MM.1S (cell line): ENCODE measurements around the gene NIPSNAP2.
A peak's percentile ranks its signal among the peaks of the same experiment; 100 is the strongest.

Source experiments
- DNase-seq: peaks from one replicate; pipeline ENCODE4 v3.0.0-alpha.2; 2015
- H2AFZ ChIP-seq: fragments of 300-600 bp; sonication (generic); 2 replicates; pipeline ENCODE4 v1.6.0; 2016; ENCODE audit warnings: antibody characterized with exemption, low read length
- H3F3A ChIP-seq: fragments of 300-600 bp; sonication (generic); 2 replicates; pipeline ENCODE4 v1.6.1; 2016; ENCODE audit warnings: mild to moderate bottlenecking, antibody characterized with exemption, low read length, moderate library complexity, mixed read lengths; ENCODE audit not compliant: insufficient read depth
- H3K27ac ChIP-seq: fragments of 300-600 bp; sonication (generic); 2 replicates; pipeline ENCODE4 v1.5.1; 2016; ENCODE audit warnings: mild to moderate bottlenecking, low read length
- H3K27me3 ChIP-seq: fragments of 300-600 bp; sonication (generic); replicated peaks from 2 replicates; pipeline ENCODE4 v1.6.0; 2016; ENCODE audit warnings: low read length; ENCODE audit not compliant: insufficient read depth
- H3K36me3 ChIP-seq: fragments of 300-600 bp; sonication (generic); replicated peaks from 2 replicates; pipeline ENCODE4 v1.6.1; 2016; ENCODE audit warnings: mild to moderate bottlenecking, low read length, mixed read lengths; ENCODE audit not compliant: insufficient read depth
- H3K4me1 ChIP-seq: fragments of 300-600 bp; sonication (generic); 2 replicates; pipeline ENCODE4 v1.6.1; 2016; ENCODE audit warnings: low read length, mixed read lengths
- H3K4me2 ChIP-seq: fragments of 300-600 bp; sonication (generic); 2 replicates; pipeline ENCODE4 v1.6.0; 2016; ENCODE audit warnings: low read depth, low read length
- H3K4me3 ChIP-seq: fragments of 300-600 bp; sonication (generic); 2 replicates; pipeline ENCODE4 v1.5.1; 2016; ENCODE audit warnings: low read length, mixed read lengths
- H3K79me2 ChIP-seq: fragments of 300-600 bp; sonication (generic); 2 replicates; pipeline ENCODE4 v1.6.1; 2016; ENCODE audit warnings: mixed run types, low read length, mixed read lengths
- H3K9ac ChIP-seq: fragments of 300-600 bp; sonication (generic); 2 replicates; pipeline ENCODE4 v1.6.1; 2016; ENCODE audit warnings: low read length, mixed read lengths
- H3K9me2 ChIP-seq: fragments of 300-600 bp; sonication (generic); replicated peaks from 2 replicates; pipeline ENCODE4 v1.6.1; 2016; ENCODE audit warnings: mild to moderate bottlenecking, low read length, mixed read lengths; ENCODE audit not compliant: insufficient read depth
- H3K9me3 ChIP-seq: fragments of 300-600 bp; sonication (generic); replicated peaks from 2 replicates; pipeline ENCODE4 v1.6.1; 2016; ENCODE audit warnings: mild to moderate bottlenecking, low read length, mixed read lengths; ENCODE audit not compliant: insufficient read depth
- H4K20me1 ChIP-seq: fragments of 300-600 bp; sonication (generic); 2 replicates; pipeline ENCODE4 v1.6.1; 2016; ENCODE audit warnings: mild to moderate bottlenecking, low read length, moderate library complexity, mixed read lengths; ENCODE audit not compliant: insufficient read depth
- CTCF ChIP-seq: fragments of 300-600 bp; sonication (generic); IDR thresholded peaks from 2 replicates; pipeline ENCODE4 v1.5.1; 2016; ENCODE audit warnings: antibody characterized with exemption, low read length, mixed read lengths
- EZH2 ChIP-seq: fragments of 300-600 bp; sonication (generic); optimal IDR thresholded peaks from 2 replicates; pipeline ENCODE3; 2017; ENCODE audit warnings: low read depth, mild to moderate bottlenecking, antibody characterized with exemption, low read length, mixed read lengths
- EZH2phosphoT487 ChIP-seq: fragments of 300-600 bp; sonication (generic); IDR thresholded peaks from 2 replicates; pipeline ENCODE4 v1.6.1; 2018; ENCODE audit warnings: antibody characterized with exemption, low read length

Gene NIPSNAP2

GRCh38 chr7:55962014-55962413 is 2.4 kb upstream of the NIPSNAP2 start:
- H3K27ac ChIP-seq, result no peak overlapping the region
- TF ChIP-seq CTCF (no peak), EZH2phosphoT487 (no peak), EZH2 (no peak)
- H3K9me3 ChIP-seq, result no peaks in the 10 kb centered on the region
- no peak overlapping the region for H3K4me2 ChIP-seq
- peaks cover 4% of the 10 kb centered on the region; the same call in 1 of the 2 replicates for H3K4me1 ChIP-seq
- H3K9ac ChIP-seq, result no peak overlapping the region
- H2AFZ ChIP-seq, result no peak overlapping the region
- H3K79me2 ChIP-seq, result peaks cover 3% of the 10 kb centered on the region; the same call in 1 of the 2 replicates
- no peaks in the 10 kb centered on the region for H3K27me3 ChIP-seq
- no peaks in the 10 kb centered on the region for H4K20me1 ChIP-seq
- H3F3A ChIP-seq, result no peaks in the 10 kb centered on the region; the same call in 1 of the 2 replicates
- H3K36me3 ChIP-seq, result no peaks in the 10 kb centered on the region
- no peak for DNase-seq
- H3K4me3 ChIP-seq, result no peak overlapping the region
- no peaks in the 10 kb centered on the region for H3K9me2 ChIP-seq

DNA sequence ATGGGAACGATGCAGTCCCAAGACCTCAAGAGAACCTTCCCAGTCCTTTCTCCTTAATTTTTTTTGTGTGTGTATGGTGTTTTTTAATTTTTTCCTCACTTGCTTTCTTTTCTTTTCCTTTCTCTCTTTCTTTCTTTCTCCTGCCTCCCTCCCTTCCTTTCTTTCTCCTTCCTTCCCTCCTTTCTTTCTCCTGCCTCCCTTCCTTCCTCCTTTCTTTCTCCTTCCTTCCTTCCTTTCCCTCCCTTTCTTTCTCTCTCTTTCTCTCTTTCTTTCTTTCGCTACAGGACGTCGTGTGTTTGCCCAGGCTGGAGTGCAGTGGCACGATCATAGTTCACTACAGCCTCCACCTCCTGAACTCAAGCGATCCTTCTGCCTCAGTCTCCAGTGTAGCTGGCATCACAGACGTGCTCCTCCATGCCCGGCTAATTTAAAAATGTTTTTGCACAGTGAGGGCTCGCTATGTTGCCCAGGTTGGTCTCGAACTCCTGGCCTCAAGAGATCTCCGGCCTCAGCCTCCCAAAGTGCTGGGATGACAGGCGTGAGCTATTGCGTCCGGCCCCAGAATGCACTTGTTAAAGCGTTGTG is 709 bp upstream of the NIPSNAP2 start:
- DNase-seq, result no peak
- Histone ChIP-seq H3K4me2 (peak overlapping the region; percentile 86), H3K4me1 (peaks cover 4% of the 10 kb centered on the region; the same call in 1 of the 2 replicates), H3K27me3 (no peaks in the 10 kb centered on the region), H3K9ac (peak overlapping the region; percentile 51; the same call in 1 of the 2 replicates), H3K27ac (no peak overlapping the region), H3K36me3 (no peaks in the 10 kb centered on the region), H3K79me2 (peaks cover 3% of the 10 kb centered on the region; the same call in 1 of the 2 replicates), H3K9me3 (no peaks in the 10 kb centered on the region), H3K4me3 (peak overlapping the region; percentile 50; the same call in 1 of the 2 replicates), H3K9me2 (no peaks in the 10 kb centered on the region), H2AFZ (peak overlapping the region; percentile 82), H4K20me1 (no peaks in the 10 kb centered on the region), H3F3A (no peaks in the 10 kb centered on the region; the same call in 1 of the 2 replicates)
- no peak for TF ChIP-seq EZH2
- no peak for TF ChIP-seq CTCF
- no peak for TF ChIP-seq EZH2phosphoT487

- H4K20me1 ChIP-seq, result no peaks in the 10 kb centered on the region
- peak overlapping the region; percentile 44; the same call in 1 of the 2 replicates for H3K27ac ChIP-seq
- peak overlapping the region; percentile 78 for H3K4me2 ChIP-seq
- H3F3A ChIP-seq, result no peaks in the 10 kb centered on the region; the same call in 1 of the 2 replicates
- peaks cover 4% of the 10 kb centered on the region; the same call in 1 of the 2 replicates for H3K4me1 ChIP-seq
- no peaks in the 10 kb centered on the region for H3K27me3 ChIP-seq
- peaks cover 3% of the 10 kb centered on the region; the same call in 1 of the 2 replicates for H3K79me2 ChIP-seq
- no peaks in the 10 kb centered on the region for H3K9me2 ChIP-seq
- TF ChIP-seq CTCF (no peak), EZH2phosphoT487 (no peak), EZH2 (no peak)
- peak; percentile 25 for DNase-seq
- H3K9me3 ChIP-seq, result no peaks in the 10 kb centered on the region
- H3K4me3 ChIP-seq, result peak overlapping the region; percentile 74
- no peaks in the 10 kb centered on the region for H3K36me3 ChIP-seq
- peak overlapping the region; percentile 80 for H3K9ac ChIP-seq
- H2AFZ ChIP-seq, result peak overlapping the region; percentile 79
These were observed 700 bp downstream of the NIPSNAP2 start for GRCh38 chr7:55965100-55965470.
